ENCODE data around the gene FRMD4B. TPM values are rescaled to one million over a fixed set of nuclear protein-coding genes. Genes with fewer than 3 reads are reported as not detected.

Gene FRMD4B
- polyA plus RNA-seq, 3 donors = 13.2 to 21.0 (median 19.6) TPM

- no CpG with 5 or more reads among the region's 4 CpGs for WGBS (ENCODE audit: insufficient coverage)
- DNase-seq = no peak
- H3K27ac Mint-ChIP-seq = no peak overlapping the region
- TF ChIP-seq CTCF (IDR thresholded peaks at IDR 0.05) = no peak
- H3K36me3 Mint-ChIP-seq = peaks cover 3 to 7% of the 10 kb centered on the region in 2 donors
- no peaks in the 10 kb centered on the region for H3K36me3 ChIP-seq (replicated peaks in 1 of 2; ENCODE audit: control insufficient read depth in 1 of 2, insufficient read depth in 2 of 2, low read length in 2 of 2)
- H2AFZ ChIP-seq (ENCODE audit: insufficient read depth, low read depth, low read length, poor library complexity, severe bottlenecking) = no peak overlapping the region
- no peaks in the 10 kb centered on the region for H3K9me3 ChIP-seq (replicated peaks in 1 of 2; ENCODE audit: control insufficient read depth in 1 of 2, insufficient read depth in 1 of 2, low read length in 2 of 2)
- H3K4me1 Mint-ChIP-seq = no peaks in the 10 kb centered on the region
- H3K4me1 ChIP-seq (ENCODE audit: control insufficient read depth in 1 of 2, insufficient read depth in 2 of 2, low read length in 2 of 2) = no peaks in the 10 kb centered on the region
- H3K4me3 ChIP-seq (replicated peaks in 1 of 3; ENCODE audit: low read depth in 2 of 3, low read length in 3 of 3) = no peak overlapping the region
- no peak overlapping the region for H3K4me3 Mint-ChIP-seq
- no peak overlapping the region for H3K4me2 ChIP-seq (replicated peaks; ENCODE audit: extremely low read depth, low read length, poor library complexity, severe bottlenecking)
- no peaks in the 10 kb centered on the region for H3K9me3 Mint-ChIP-seq
- H3K27me3 ChIP-seq (ENCODE audit: control insufficient read depth in 2 of 2, insufficient read depth in 2 of 2, low read length in 2 of 2) = no peaks in the 10 kb centered on the region
- no peak overlapping the region for H3K9ac ChIP-seq (ENCODE audit: insufficient read depth, low read length, poor library complexity, severe bottlenecking)
- no peaks in the 10 kb centered on the region for H4K20me1 ChIP-seq (ENCODE audit: insufficient read depth, low read length)
- H3K27ac ChIP-seq (ENCODE audit: low read depth in 1 of 2, low read length in 2 of 2) = no peak overlapping the region
- peaks cover 0 to 2% (median 0%) of the 10 kb centered on the region in 3 donors for H3K27me3 Mint-ChIP-seq (ENCODE audit: low read depth in 3 of 3)
- intact Hi-C loops (cut with micrococcal nuclease) = no loop called here
- no peaks in the 10 kb centered on the region for H3K79me2 ChIP-seq (ENCODE audit: insufficient read depth, low read length)
Observed at GRCh38 chr3:69254351-69254750, 131.5 kb downstream of the FRMD4B start.

- TF ChIP-seq CTCF (IDR thresholded peaks at IDR 0.05) = no peak
- H3K4me2 ChIP-seq (replicated peaks; ENCODE audit: extremely low read depth, low read length, poor library complexity, severe bottlenecking) = no peak overlapping the region
- H4K20me1 ChIP-seq (ENCODE audit: insufficient read depth, low read length) = no peaks in the 10 kb centered on the region
- no peaks in the 10 kb centered on the region for H3K9me3 ChIP-seq (replicated peaks in 1 of 2; ENCODE audit: control insufficient read depth in 1 of 2, insufficient read depth in 1 of 2, low read length in 2 of 2)
- no peaks in the 10 kb centered on the region for H3K27me3 ChIP-seq (ENCODE audit: control insufficient read depth in 2 of 2, insufficient read depth in 2 of 2, low read length in 2 of 2)
- H3K4me1 Mint-ChIP-seq = no peaks in the 10 kb centered on the region
- H2AFZ ChIP-seq (ENCODE audit: insufficient read depth, low read depth, low read length, poor library complexity, severe bottlenecking) = no peak overlapping the region
- H3K27ac Mint-ChIP-seq = no peak overlapping the region
- no peak overlapping the region for H3K27ac ChIP-seq (ENCODE audit: low read depth in 1 of 2, low read length in 2 of 2)
- intact Hi-C loops (cut with micrococcal nuclease) = no loop called here
- no peak overlapping the region for H3K4me3 Mint-ChIP-seq
- no peaks in the 10 kb centered on the region for H3K9me3 Mint-ChIP-seq
- H3K36me3 ChIP-seq (replicated peaks in 1 of 2; ENCODE audit: control insufficient read depth in 1 of 2, insufficient read depth in 2 of 2, low read length in 2 of 2) = peaks cover 2 to 7% of the 10 kb centered on the region in 2 donors
- H3K79me2 ChIP-seq (ENCODE audit: insufficient read depth, low read length) = no peaks in the 10 kb centered on the region
- peaks cover 0 to 2% (median 0%) of the 10 kb centered on the region in 3 donors for H3K27me3 Mint-ChIP-seq (ENCODE audit: low read depth in 3 of 3)
- no peak for DNase-seq
- no peaks in the 10 kb centered on the region for H3K4me1 ChIP-seq (ENCODE audit: control insufficient read depth in 1 of 2, insufficient read depth in 2 of 2, low read length in 2 of 2)
- H3K4me3 ChIP-seq (replicated peaks in 1 of 3; ENCODE audit: low read depth in 2 of 3, low read length in 3 of 3) = no peak overlapping the region
- H3K9ac ChIP-seq (ENCODE audit: insufficient read depth, low read length, poor library complexity, severe bottlenecking) = no peak overlapping the region
- peaks cover 7 to 18% of the 10 kb centered on the region in 2 donors for H3K36me3 Mint-ChIP-seq
- 100% methylated on average over 3 of the region's 4 CpGs for WGBS (ENCODE audit: insufficient coverage)
Observed at GRCh38 chr3:69252631-69253030, 133.3 kb downstream of the FRMD4B start.
